ENCODE data around the gene PLCL1. TPM values are rescaled to one million over a fixed set of nuclear protein-coding genes. Genes with fewer than 3 reads are reported as not detected.
A peak's percentile ranks its signal among the peaks of the same experiment; 100 is the strongest.

The PLCL1 gene
- total RNA-seq, 2 donors from 2014 or later, result 2.0 to 2.9 TPM

- 74 to 75% methylated on average over 1 of the region's 1 CpG for WGBS, 2 donors
- no peak overlapping the region for H3K4me3 ChIP-seq
- TF ChIP-seq CTCF (IDR thresholded peaks at IDR 0.05) (no peak), POLR2A (IDR thresholded peaks at IDR 0.05) (no peak)
- H3K27me3 ChIP-seq, result no peaks in the 10 kb centered on the region
- no peaks in the 10 kb centered on the region for H3K9me3 ChIP-seq
- no peaks in the 10 kb centered on the region for H3K36me3 ChIP-seq (replicated peaks in 1 of 2; ENCODE audit: insufficient read depth in 1 of 2, low read depth in 2 of 2)
- no peak overlapping the region for H3K27ac ChIP-seq
- H3K4me1 ChIP-seq, result peaks cover 14% of the 10 kb centered on the region
- ATAC-seq (no peak), DNase-seq (peak in 1 of 4 donors; percentile 20)
- intact Hi-C loops (cut with DNase I), result no loop called here
Observed at GRCh38 chr2:197940382-197940781, 136.0 kb downstream of the PLCL1 start.

GRCh38 chr2:197941715-197942114 is 137.3 kb downstream of the PLCL1 start:
- DNase-seq, result no peak
- 79% methylated on average over 1 of the region's 1 CpG for WGBS, 2 donors
- intact Hi-C loops (cut with DNase I), result no loop called here

GRCh38 chr2:197943731-197944130 is 139.3 kb downstream of the PLCL1 start:
- no peaks in the 10 kb centered on the region for H3K27me3 ChIP-seq
- ATAC-seq, result no peak
- H3K9me3 ChIP-seq, result no peaks in the 10 kb centered on the region
- intact Hi-C loops (cut with DNase I), result no loop called here
- no peak for TF ChIP-seq CTCF (IDR thresholded peaks at IDR 0.05)
- TF ChIP-seq POLR2A (IDR thresholded peaks at IDR 0.05), result no peak
- peak overlapping the region in 1 of 4 donors; percentile 46 for H3K27ac ChIP-seq
- H3K36me3 ChIP-seq (replicated peaks in 1 of 2; ENCODE audit: insufficient read depth in 1 of 2, low read depth in 2 of 2), result no peaks in the 10 kb centered on the region
- 94 to 95% methylated on average over 1 of the region's 1 CpG for WGBS, 2 donors
- H3K4me1 ChIP-seq, result peaks cover 14% of the 10 kb centered on the region
- H3K4me3 ChIP-seq, result no peak overlapping the region
- no peak for DNase-seq

More at GRCh38 chr2:197941715-197942114, 137.3 kb downstream of the PLCL1 start:
- Histone ChIP-seq H3K9me3 (no peaks in the 10 kb centered on the region), H3K36me3 (replicated peaks in 1 of 2; ENCODE audit: insufficient read depth in 1 of 2, low read depth in 2 of 2) (no peaks in the 10 kb centered on the region), H3K27ac (no peak overlapping the region), H3K4me3 (no peak overlapping the region), H3K4me1 (peaks cover 14% of the 10 kb centered on the region), H3K27me3 (no peaks in the 10 kb centered on the region)
- ATAC-seq, result no peak
- TF ChIP-seq CTCF (IDR thresholded peaks at IDR 0.05), result no peak
- TF ChIP-seq POLR2A (IDR thresholded peaks at IDR 0.05), result no peak

GRCh38 chr2:197944416-197945096 is 140.2 kb downstream of the PLCL1 start:
- peaks cover 14% of the 10 kb centered on the region for H3K4me1 ChIP-seq
- H3K4me3 ChIP-seq, result no peak overlapping the region
- 8 to 19% methylated on average over 2 of the region's 2 CpGs for WGBS, 2 donors
- ATAC-seq, result peak; percentile 69
- H3K36me3 ChIP-seq (replicated peaks in 1 of 2; ENCODE audit: insufficient read depth in 1 of 2, low read depth in 2 of 2), result no peaks in the 10 kb centered on the region
- no peaks in the 10 kb centered on the region for H3K9me3 ChIP-seq
- no peaks in the 10 kb centered on the region for H3K27me3 ChIP-seq
- no peak for DNase-seq
- peak overlapping the region in 2 of 4 donors; percentile 35 to 46 for H3K27ac ChIP-seq
- TF ChIP-seq POLR2A (IDR thresholded peaks at IDR 0.05) (no peak), CTCF (IDR thresholded peaks at IDR 0.05) (no peak)
- intact Hi-C loops (cut with DNase I), result no loop called here

- Histone ChIP-seq H3K4me3 (no peak overlapping the region), H3K27me3 (no peaks in the 10 kb centered on the region), H3K36me3 (replicated peaks in 1 of 2; ENCODE audit: insufficient read depth in 1 of 2, low read depth in 2 of 2) (no peaks in the 10 kb centered on the region), H3K27ac (no peak overlapping the region), H3K9me3 (no peaks in the 10 kb centered on the region), H3K4me1 (peaks cover 10% of the 10 kb centered on the region)
- WGBS, 2 donors, result 57 to 85% methylated on average over 2 of the region's 2 CpGs
- DNase-seq, result peak in 1 of 4 donors; percentile 14
- TF ChIP-seq POLR2A (IDR thresholded peaks at IDR 0.05), result no peak
- TF ChIP-seq CTCF (IDR thresholded peaks at IDR 0.05), result no peak
- no peak for ATAC-seq
- intact Hi-C loops (cut with DNase I), result no loop called here
Observed at GRCh38 chr2:197946562-197946961, 142.2 kb downstream of the PLCL1 start.
